Brain microvascular endothelial cell (primary cell): ENCODE measurements around the gene ETS1.
"Not testable (repeated sequence)": the region's sequence is repeated elsewhere in the genome, so short reads cannot be mapped to it uniquely, and the experiment has no call there.

ENCODE experiments used
- DNase-seq: peaks from one replicate; pipeline ENCODE4 v3.0.0-alpha.2; 2020
- H3K27ac ChIP-seq: fragments of 250-450 bp; sonication (Bioruptor Pico); 2 replicates; pipeline ENCODE4 v1.5.1; 2020; ENCODE audit warnings: mild to moderate bottlenecking, moderate library complexity
- H3K27me3 ChIP-seq: fragments of 250-450 bp; sonication (Bioruptor Pico); replicated peaks from 2 replicates; pipeline ENCODE4 v1.5.1; 2020; ENCODE audit warnings: mild to moderate bottlenecking
- H3K36me3 ChIP-seq: fragments of 250-450 bp; sonication (Bioruptor Pico); replicated peaks from 2 replicates; pipeline ENCODE4 v1.5.1; 2020; ENCODE audit warnings: mild to moderate bottlenecking
- H3K4me3 ChIP-seq: 2 replicates; pipeline ENCODE4 v1.5.1; 2011; ENCODE audit warnings: low read depth, mild to moderate bottlenecking, control low read depth, low read length, moderate library complexity
- in situ Hi-C: cut with HindIII; loops from 2 replicates; pipeline ENCODE4 v1.10.0; 2017; ENCODE audit warnings: low sequenced_read_pairs, low pct_ligation_motif_present
- TF ChIP-seq, protein P1 (sequence below): IDR thresholded peaks from 2 replicates; pipeline ENCODE4 v1.5.1; 2011; ENCODE audit warnings: low read depth, mild to moderate bottlenecking, moderate library complexity, low read length, control low read depth, inconsistent platforms; ENCODE audit errors: missing control alignments

ETS1 gene

DNA sequence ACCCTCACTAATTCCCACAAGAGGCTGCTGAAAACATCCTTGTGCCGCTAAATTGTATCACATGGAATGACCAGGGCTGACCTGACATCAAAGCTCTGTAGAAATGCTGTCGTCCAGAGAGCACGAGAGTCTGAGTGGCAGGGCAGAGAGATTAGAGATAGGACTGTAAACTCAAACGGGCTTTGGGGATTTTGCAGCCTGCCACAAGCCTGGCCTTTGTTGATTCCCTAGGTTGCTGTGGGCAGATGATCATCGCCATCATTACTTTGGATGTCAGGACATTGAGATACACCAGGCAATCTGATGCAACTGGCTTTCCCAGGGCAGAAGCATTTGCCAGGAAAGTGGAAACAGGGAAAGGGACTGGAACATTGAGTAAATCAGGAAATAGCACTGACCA, 131.6 kb downstream of the ETS1 start:
- in situ Hi-C loops: no loop called here
- H3K27me3 ChIP-seq: no peaks in the 10 kb centered on the region
- no peak for DNase-seq
- H3K4me3 ChIP-seq: no peak overlapping the region
- TF ChIP-seq, protein P1, sequence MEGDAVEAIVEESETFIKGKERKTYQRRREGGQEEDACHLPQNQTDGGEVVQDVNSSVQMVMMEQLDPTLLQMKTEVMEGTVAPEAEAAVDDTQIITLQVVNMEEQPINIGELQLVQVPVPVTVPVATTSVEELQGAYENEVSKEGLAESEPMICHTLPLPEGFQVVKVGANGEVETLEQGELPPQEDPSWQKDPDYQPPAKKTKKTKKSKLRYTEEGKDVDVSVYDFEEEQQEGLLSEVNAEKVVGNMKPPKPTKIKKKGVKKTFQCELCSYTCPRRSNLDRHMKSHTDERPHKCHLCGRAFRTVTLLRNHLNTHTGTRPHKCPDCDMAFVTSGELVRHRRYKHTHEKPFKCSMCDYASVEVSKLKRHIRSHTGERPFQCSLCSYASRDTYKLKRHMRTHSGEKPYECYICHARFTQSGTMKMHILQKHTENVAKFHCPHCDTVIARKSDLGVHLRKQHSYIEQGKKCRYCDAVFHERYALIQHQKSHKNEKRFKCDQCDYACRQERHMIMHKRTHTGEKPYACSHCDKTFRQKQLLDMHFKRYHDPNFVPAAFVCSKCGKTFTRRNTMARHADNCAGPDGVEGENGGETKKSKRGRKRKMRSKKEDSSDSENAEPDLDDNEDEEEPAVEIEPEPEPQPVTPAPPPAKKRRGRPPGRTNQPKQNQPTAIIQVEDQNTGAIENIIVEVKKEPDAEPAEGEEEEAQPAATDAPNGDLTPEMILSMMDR: no peak
- H3K27ac ChIP-seq: no peak overlapping the region
- peaks cover 34% of the 10 kb centered on the region for H3K36me3 ChIP-seq

DNA sequence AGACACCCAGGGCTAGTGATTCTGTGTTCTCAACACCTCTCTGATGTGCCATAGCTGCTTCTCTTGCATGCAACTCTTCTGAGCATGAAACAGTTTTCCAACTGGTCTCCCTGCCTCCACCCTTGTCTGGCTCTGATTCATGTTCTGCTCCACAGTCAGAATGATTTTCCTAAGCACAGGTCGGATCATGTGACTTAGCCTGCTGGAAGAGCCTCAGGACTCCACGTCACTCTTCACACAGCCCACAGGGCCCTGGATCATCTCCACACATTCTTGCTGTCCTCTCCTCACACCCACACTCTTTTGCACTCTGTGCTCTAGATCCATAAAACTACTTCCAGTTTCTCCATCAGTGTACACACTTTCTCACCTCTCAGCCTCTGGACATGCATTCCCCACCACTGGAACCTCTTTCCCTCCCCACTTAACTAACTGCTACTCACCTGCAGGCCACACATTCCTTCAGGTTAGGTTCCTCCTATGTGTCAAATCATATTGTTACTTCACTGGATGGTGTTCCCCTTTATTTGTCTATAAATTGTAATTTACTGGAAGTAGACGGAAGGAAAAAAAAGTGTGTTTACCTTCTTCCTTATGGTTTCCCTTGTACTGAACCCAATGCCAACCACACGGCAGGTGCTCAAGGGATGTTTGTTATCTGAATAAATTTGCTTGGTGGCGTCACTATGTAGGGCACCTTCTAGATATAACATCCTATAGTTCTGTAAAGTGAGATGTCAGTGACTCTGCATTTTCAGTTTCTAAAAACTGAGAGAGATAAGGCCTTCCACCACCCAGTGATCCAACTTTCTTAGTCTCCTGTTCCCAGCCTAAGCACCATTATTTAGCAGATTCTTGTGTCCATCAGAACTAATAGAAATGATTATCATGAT, 133.7 kb downstream of the ETS1 start:
- Histone ChIP-seq H3K27me3 (no peaks in the 10 kb centered on the region), H3K4me3 (no peak overlapping the region), H3K27ac (peak overlapping the region; percentile 65), H3K36me3 (peaks cover 18% of the 10 kb centered on the region)
- TF ChIP-seq, protein P1: no peak
- in situ Hi-C loops: no loop called here
- DNase-seq: peak; percentile 95

DNA sequence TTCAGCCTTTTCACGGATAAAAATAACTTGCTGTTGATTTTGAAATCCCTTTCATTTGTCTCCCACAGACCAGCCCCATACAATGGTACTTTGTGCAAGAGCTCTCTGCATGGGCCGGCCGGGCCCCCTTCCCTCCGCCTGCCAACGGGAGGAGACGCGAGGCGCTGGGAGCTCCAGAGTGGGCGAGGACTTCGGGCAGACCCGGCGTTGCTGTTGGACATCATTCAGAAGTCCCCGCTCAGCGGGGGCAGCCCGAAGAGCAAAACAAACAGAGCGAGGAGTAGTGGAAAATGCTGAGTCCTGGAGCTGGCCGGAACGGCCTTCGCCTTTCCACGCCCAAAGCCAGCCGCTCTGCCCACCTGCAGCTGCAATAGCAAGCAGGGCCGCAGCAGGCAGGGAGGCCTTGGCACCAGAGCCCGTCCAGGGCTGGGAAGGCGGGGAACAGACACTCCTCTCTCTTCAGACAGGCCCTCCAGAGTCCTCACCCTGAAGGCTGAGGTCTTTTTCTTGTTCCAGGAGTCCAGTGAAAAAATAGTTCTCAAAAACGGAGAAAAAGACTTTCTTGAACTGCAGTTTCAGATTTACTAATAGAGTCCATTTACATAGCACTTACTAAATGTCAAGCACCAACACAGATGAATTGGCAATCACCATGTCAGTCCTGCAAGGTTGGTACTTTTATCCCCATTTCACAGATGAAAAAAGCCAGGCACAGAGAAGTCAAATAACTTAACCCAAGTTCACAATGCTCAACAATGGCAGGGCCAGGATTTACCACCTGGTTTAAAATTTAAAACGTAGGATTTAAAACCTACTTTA, 135.5 kb downstream of the ETS1 start:
- peak overlapping the region; percentile 58 for H3K27ac ChIP-seq
- DNase-seq: peak; percentile 57
- no peaks in the 10 kb centered on the region for H3K27me3 ChIP-seq
- TF ChIP-seq, protein P1: no peak
- in situ Hi-C loops: no loop called here
- peak overlapping the region; percentile 34 for H3K4me3 ChIP-seq
- H3K36me3 ChIP-seq: peaks cover 6% of the 10 kb centered on the region

DNA sequence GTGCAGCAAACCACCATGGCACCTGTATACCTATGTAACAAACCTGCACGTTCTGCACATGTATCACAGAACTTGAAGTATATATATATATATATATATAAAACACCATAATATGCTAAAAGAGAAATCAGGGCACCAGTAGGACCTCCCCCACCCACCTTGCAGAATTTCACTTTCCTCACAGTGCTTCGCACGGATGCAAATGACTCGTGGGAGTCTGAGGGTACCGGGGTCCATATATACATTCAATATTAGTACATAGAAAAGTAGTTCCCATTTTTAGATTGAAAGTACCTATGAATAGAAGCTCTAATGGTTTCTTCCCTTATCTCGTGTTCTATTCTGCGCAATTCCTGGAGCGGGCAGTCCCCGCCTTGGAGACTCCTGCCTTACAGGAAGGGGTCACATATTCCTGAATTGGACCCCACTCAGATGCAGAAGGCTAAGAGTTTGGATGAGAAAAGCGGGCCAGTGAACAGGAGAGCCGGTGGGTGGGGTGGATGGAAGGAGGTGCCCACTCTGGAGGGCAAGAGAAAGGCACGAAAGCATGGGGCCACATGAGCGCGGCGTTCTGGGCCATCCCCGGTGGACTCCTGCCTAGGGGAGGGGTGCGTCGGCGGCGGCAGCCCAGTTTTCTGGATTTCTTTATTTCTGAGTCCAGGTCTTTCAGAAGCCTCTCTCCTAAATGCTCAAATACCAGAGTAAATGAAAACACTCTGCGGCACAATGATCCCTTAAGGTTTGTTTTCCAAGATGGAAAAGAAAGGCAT, 136.3 kb downstream of the ETS1 start:
- Histone ChIP-seq H3K27ac (peak overlapping the region; percentile 58), H3K27me3 (no peaks in the 10 kb centered on the region), H3K36me3 (no peaks in the 10 kb centered on the region), H3K4me3 (peak overlapping the region; percentile 34)
- TF ChIP-seq, protein P1: no peak
- in situ Hi-C loops: no loop called here
- no peak for DNase-seq

DNA sequence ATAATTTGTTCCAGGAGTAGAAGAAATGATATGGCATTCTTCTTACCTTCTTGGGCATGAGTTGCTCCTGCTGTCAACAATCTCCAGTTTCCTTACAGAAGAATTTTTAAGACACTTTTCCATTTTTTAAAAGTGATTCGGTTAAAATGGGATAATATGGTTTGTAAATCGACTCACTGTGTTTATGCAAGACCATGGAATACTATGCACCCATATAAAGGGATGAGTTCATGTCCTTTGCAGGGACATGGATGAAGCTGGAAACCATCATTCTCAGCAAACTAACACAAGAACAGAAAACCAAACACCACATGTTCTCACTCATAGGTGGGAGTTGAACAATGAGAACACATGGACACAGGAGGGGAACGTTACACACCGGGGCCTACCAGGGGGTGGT, 136.9 kb downstream of the ETS1 start:
- in situ Hi-C loops, H3K36me3 ChIP-seq: not testable (repeated sequence)

More for the DNA sequence above, 136.9 kb downstream of the ETS1 start:
- H3K4me3 ChIP-seq, H3K27ac ChIP-seq, H3K27me3 ChIP-seq, DNase-seq: not testable (repeated sequence)
